ENCODE measurements around the gene WDR41. TPM values are rescaled to one million over a fixed set of nuclear protein-coding genes. Genes with fewer than 3 reads are reported as not detected.

WDR41 gene
- total RNA-seq, 1 donor from 2014 or later, result 45.4 TPM

DNA sequence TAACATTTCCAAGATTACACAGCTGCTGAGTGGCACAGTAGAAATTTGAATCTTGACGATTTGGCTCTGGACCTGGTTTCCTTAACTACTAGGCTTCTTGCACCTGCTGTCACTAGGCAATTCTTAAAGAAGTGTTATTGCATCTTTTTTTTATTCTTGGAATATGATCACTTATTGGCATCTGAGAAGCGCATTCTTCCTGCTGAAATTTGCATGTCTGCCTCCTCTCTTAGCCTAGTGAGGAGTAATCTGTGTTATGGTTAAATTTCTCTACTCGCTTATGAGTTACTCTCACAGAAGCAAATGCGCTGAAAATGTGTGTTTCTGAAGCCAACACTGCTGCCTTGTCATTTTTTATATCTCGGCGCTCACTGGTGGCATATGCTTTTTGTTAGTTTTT lies 89.3 kb downstream of the WDR41 start:
- no peak for DNase-seq (ENCODE audit: low spot score in 2 of 2)
- Histone ChIP-seq H3K4me3 (no peak overlapping the region), H3K27ac (no peak overlapping the region), H3K4me1 (peaks cover 0 to 14% of the 10 kb centered on the region in 2 donors), H3K27me3 (no peaks in the 10 kb centered on the region), H3K36me3 (no peaks in the 10 kb centered on the region), H3K9me3 (no peaks in the 10 kb centered on the region)
- TF ChIP-seq, protein P1, sequence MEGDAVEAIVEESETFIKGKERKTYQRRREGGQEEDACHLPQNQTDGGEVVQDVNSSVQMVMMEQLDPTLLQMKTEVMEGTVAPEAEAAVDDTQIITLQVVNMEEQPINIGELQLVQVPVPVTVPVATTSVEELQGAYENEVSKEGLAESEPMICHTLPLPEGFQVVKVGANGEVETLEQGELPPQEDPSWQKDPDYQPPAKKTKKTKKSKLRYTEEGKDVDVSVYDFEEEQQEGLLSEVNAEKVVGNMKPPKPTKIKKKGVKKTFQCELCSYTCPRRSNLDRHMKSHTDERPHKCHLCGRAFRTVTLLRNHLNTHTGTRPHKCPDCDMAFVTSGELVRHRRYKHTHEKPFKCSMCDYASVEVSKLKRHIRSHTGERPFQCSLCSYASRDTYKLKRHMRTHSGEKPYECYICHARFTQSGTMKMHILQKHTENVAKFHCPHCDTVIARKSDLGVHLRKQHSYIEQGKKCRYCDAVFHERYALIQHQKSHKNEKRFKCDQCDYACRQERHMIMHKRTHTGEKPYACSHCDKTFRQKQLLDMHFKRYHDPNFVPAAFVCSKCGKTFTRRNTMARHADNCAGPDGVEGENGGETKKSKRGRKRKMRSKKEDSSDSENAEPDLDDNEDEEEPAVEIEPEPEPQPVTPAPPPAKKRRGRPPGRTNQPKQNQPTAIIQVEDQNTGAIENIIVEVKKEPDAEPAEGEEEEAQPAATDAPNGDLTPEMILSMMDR (IDR thresholded peaks at IDR 0.05), result no peak
- intact Hi-C loops (cut with DNase I), result loop anchor here (5.0 kb wide), 1 partner anchor 45 kb away; no protein-coding TSS in a partner anchor

DNA sequence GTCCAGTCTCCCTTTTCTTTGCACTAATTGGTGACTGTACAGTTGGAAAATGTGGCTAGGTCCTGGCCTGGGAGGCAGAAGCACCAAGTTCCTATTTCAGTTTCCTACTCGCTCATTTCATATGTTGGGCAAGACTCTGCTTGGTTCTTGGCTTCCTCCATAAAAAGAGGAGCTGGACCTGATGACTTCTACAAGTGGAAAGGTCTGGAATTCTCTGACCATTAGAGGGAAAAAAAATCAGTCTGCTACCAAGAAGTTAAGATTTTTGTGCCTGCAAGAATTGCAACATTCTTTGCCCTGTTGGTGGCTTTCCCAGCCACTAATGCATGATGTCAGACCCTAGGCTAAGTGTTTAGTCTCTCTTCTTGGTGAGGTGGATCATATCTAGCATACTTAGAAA lies 91.5 kb downstream of the WDR41 start:
- no peaks in the 10 kb centered on the region for H3K27me3 ChIP-seq
- intact Hi-C loops (cut with DNase I), result loop anchor here (5.0 kb wide), 1 partner anchor 43 kb away; no protein-coding TSS in a partner anchor
- no peaks in the 10 kb centered on the region for H3K36me3 ChIP-seq
- peak overlapping the region in 1 of 2 donors; percentile 31 for H3K27ac ChIP-seq
- H3K9me3 ChIP-seq, result no peaks in the 10 kb centered on the region
- TF ChIP-seq, protein P1 (IDR thresholded peaks at IDR 0.05), result no peak
- DNase-seq (ENCODE audit: low spot score in 2 of 2), result no peak
- H3K4me1 ChIP-seq, result peaks cover 0 to 14% of the 10 kb centered on the region in 2 donors
- H3K4me3 ChIP-seq, result no peak overlapping the region

DNA sequence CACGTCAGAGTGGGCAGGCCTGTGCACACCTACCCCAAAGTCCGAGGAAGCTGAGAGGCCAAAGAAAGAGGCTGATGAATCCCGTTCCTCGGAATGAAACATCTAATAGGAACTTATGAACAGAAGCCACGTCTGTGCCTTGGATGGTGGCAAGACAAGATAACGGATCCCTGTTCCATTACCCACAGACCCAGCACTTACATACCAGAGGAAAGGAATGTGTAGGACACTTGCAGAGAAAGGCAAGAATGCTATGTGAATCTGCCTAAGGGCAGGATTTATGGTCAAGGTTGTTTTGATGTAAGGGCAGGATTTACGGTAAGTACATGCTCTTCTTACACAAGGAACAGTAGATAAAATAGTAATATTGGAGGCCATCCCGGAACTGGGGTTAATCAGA lies 93.2 kb downstream of the WDR41 start:
- H3K36me3 ChIP-seq, result no peaks in the 10 kb centered on the region

DNA sequence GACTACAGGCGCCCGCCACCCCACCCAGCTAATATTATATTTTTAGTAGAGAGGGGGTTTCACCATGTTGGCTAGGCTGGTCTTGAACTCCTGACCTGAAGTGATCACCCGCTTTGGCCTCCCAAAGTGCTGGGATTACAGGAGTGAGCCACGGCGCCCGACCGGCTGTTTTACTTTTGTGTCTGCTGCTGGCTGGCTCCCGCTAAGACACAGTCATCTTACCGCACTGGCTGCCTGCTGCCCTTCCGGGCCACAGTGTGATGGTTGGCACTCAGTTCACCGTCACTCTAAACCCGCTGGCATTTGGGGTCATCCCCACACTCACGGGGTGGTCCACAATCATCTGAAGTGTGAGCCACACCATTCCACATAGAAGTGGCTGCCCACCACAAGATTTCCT lies 93.7 kb downstream of the WDR41 start:
- TF ChIP-seq, protein P1 (IDR thresholded peaks at IDR 0.05), result no peak
- Histone ChIP-seq H3K9me3 (no peaks in the 10 kb centered on the region), H3K27ac (no peak overlapping the region), H3K36me3 (no peaks in the 10 kb centered on the region), H3K27me3 (no peaks in the 10 kb centered on the region), H3K4me3 (no peak overlapping the region), H3K4me1 (peaks cover 0 to 5% of the 10 kb centered on the region in 2 donors)
- intact Hi-C loops (cut with DNase I), result no loop called here
- DNase-seq (ENCODE audit: low spot score in 2 of 2), result no peak

More for the DNA sequence above, 93.2 kb downstream of the WDR41 start:
- peaks cover 0 to 5% of the 10 kb centered on the region in 2 donors for H3K4me1 ChIP-seq
- no peaks in the 10 kb centered on the region for H3K9me3 ChIP-seq
- no peak overlapping the region for H3K4me3 ChIP-seq
- intact Hi-C loops (cut with DNase I), result no loop called here
- TF ChIP-seq, protein P1 (IDR thresholded peaks at IDR 0.05), result no peak
- no peak overlapping the region for H3K27ac ChIP-seq
- H3K27me3 ChIP-seq, result no peaks in the 10 kb centered on the region
- no peak for DNase-seq (ENCODE audit: low spot score in 2 of 2)

DNA sequence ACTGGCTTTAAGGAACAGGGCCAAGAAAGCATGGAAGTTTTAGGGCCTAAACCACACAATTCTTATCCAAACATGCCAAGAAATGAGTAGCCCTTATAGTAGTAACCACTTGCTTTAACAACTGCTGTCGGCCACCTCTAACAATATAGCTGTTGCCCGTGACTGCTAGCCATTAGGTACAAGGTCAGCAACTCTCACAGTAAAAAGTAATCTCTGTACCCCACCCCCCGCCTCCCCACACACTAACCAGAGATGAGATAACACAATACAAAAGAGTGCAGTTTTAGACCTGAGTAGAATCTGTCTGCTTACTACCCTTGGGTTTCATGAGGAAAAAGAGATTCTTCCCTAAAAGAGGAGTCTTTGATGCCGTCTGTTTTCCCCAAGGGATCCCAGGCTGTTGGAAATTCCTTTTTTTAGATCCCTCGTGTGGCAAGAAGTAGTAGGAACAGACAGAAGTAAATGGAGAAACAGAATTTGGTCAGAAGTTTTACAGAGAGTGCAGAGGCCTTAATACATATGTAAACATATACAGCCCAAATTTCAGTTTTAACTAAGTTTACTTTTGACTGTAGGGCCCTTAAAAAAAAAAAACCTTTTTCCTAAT lies 94.3 kb downstream of the WDR41 start:
- intact Hi-C loops (cut with DNase I), result no loop called here
- TF ChIP-seq, protein P1 (IDR thresholded peaks at IDR 0.05), result no peak

More for the DNA sequence above, 94.3 kb downstream of the WDR41 start:
- Histone ChIP-seq H3K27me3 (no peaks in the 10 kb centered on the region), H3K9me3 (no peaks in the 10 kb centered on the region), H3K4me1 (peaks cover 0 to 5% of the 10 kb centered on the region in 2 donors), H3K4me3 (no peak overlapping the region), H3K36me3 (no peaks in the 10 kb centered on the region), H3K27ac (no peak overlapping the region)
- DNase-seq (ENCODE audit: low spot score in 2 of 2), result no peak
